Regular cardiac myocyte (primary cell): ENCODE measurements around the gene UAP1L1. TPM values are rescaled to one million over a fixed set of nuclear protein-coding genes. Genes with fewer than 3 reads are reported as not detected.

Experiments used
- total RNA-seq: library from RNA; depleted of rRNA; stranded (reverse); fragments of >200 nt; gene quantifications from 2 replicates; pipeline ENCODE4 v1.2.3, GENCODE V29; 2014

UAP1L1 gene, protein sequence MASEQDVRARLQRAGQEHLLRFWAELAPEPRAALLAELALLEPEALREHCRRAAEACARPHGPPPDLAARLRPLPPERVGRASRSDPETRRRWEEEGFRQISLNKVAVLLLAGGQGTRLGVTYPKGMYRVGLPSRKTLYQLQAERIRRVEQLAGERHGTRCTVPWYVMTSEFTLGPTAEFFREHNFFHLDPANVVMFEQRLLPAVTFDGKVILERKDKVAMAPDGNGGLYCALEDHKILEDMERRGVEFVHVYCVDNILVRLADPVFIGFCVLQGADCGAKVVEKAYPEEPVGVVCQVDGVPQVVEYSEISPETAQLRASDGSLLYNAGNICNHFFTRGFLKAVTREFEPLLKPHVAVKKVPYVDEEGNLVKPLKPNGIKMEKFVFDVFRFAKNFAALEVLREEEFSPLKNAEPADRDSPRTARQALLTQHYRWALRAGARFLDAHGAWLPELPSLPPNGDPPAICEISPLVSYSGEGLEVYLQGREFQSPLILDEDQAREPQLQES
- 5.9 and 16.1 TPM in 2 replicates for total RNA-seq

DNA sequence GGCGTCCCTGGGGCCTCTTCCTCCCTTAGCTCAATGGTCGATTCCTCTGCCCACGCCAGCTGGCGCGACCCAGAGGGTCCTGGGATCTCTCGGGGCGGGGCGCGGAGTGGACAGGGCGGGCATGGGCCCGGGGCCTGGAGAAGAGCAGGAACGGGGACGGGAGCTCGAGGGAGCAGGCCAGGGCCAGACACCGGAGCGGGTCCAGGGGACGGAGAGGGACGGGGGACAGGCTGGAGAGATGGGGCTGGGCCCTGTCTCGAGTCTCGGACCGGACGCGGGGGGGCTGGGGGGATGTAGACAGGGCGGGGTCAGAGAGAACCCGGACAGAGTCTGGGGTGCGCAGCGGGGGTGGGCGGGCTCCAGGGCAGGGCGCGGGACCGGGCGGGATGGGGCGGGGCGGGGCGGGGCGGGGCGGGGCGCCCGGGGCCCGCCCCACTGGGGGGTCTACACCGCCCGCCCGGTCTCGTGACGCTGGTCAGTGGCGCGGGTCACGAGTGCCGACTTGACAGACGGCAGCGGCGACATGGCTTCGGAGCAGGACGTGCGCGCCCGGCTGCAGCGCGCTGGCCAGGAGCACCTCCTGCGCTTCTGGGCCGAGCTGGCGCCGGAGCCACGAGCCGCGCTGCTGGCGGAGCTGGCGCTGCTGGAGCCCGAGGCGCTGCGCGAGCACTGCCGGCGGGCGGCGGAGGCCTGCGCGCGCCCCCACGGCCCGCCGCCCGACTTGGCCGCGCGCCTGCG lies at the start of gene UAP1L1:
Gene UAP1L1, plus strand, starts transcription at position 508 of the 738 bp plus-strand sequence. Its CDS starts 16 bp downstream, at position 524.

DNA sequence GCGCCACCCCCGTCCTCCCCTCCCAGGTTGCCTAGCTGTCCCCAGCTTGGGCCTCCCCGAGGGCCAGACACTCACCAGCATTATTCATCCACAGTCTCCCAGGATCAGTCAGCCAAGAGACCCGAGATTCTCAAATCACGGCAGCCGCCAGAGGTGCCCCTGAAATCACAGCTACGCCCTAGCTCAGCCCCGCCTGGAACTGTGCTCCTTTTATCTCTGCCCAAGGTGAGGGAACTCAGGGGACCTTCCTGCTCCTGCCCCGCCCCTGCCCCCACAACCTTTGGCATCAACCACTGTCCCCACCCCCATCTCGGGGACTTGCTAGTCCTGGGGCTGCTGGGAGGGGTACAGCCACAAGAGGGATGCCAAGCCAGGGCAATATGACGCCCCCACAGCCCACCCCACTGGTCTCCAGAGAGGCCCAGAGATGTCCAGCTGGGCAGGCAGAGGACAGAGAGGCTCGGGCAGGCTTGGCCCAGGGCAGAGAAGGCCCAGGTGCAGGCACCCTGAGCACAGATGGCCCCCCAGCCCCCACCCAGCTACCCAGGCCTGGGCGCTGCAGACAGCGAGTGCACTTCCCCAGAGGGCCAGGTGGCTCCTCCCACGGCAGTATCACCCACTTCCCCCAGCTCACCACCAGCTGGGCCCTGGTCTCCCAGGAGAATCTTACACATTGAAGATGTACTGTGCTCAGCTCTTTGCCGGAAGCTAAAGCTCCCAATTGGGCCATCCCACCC lies 45.2 kb upstream of the UAP1L1 start, which contains the start of gene FUT7:
Gene FUT7, minus strand, starts transcription at position 185 of the 737 bp plus-strand sequence. Its CDS starts 97 bp downstream, at position 88.

DNA sequence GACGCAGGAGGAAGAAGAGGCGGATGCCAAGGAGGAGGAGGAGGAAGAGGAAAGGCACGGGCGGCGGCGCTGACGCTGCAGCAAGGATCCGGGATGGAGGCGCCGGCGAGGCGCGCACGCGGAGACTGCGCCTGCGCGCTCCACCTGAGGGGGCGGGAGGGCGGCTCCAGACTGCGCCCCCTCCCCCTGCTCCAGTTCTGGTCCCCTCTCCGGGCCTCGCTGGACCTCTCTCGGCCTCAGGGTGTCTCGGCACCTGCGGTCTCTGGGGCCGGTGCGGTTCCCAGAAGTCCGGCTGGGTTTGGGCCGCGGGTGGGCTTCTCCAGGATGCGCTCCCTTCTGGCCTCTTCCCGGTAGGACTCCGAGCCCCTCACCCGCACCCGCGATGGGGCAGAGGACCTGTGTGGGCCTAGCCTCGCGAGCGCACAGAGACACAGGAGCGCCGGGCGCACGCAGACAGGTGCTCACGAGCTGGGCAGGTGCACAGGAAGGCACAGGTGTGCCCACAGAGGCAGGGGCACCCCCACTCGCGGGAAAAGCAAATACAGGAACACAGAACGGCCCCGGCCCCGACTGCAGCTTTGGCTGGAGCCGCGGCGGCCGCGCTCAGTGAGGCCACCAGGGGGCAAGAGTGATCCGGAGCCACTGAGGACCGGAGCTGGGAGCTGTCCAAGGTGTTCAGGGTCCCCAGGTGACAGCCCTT lies 31.1 kb upstream of the UAP1L1 start, which contains the start of gene NPDC1:
Gene NPDC1, minus strand, starts transcription at position 90 of the 700 bp plus-strand sequence. CDS start 188 bp downstream, outside the sequence.

DNA sequence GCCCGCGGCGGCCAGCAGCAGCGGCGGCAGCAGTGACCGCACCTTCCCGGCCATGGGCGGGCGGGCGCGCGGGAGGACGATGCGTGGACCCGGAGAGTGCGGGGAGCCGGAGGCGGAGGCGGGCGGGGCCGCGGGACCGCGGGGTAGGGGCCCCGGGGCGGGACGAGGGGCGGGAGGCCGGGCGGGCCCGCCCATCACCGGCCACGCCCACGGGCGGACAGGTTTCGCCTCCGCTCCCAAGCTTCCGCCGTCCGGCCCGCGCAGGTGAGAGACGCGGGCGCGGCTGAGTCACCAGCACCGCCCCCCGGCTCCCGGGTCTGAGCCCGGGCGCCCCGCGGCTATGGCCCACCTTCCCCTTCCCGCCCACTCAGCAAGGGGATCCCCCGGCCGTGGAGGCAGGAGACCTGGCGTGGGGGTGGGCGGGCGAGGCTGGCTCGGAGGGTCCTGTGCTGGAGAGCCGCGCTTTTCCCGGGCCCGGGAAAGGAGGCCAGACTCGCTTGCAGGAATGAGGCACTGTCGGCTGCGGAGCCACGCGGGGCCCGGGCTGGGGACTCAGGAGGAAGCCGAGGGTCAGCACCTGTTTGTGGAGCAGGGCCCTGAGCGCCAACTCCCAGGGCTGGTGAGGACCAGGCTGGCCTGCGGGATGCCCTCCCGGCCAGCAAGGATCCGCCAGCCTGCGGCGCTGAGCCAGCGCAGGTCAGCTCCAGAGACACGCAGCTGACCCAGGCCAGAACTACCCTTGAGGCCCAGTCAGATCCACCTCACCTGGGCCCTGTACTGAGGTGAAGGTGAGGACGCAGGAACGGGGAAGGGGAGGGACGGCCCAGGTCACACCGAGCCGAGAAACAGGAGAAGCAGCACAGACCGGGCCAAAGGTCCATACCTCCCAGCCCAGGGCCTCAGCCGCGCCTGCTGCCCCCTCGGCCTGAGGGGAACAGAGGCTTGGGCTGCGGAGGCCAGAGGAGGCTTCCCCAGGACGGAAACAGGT lies 23.1 kb upstream of the UAP1L1 start, which contains the start of gene ENTPD2:
Gene ENTPD2, minus strand, starts transcription at position 118 of the 988 bp plus-strand sequence. Its CDS starts 64 bp downstream, at position 54.

DNA sequence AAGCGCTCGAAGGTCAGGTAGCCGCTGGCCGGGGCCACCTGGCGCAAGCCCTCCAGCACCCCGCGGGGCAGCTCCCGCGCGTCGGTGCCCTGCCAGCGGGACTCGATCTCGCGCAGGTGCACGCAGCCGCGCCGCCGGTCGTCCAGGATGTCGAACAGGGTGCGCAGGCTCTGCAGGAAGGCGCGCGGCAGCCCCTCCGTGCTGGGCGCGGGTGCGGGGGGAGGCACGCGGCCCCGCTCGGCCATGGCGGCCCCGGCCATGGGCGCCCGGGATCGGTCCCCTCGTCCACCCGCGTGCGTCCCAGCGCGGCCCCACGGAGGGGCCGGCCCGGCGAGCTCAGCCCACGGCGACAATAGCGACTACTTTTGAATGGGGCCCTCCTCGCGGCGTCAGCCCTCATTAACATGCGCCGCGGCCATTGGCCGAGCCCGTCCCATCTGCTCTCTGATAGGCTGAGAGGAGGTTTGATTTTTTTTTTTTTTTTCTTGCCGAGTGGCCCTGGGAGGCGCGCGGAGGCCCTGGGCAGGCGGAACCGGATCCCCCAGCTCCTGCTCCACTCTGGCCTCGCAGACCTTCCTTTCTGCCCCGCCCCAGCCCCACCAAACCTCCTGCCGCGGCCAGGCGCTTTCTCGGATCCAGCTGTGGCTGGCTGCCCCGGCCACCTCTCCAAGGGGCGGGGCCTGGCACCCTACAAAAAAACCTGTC lies 7.0 kb upstream of the UAP1L1 start, which contains the start of gene SAPCD2:
Gene SAPCD2, minus strand, starts transcription at position 357 of the 705 bp plus-strand sequence. Its CDS starts 97 bp downstream, at position 260.

DNA sequence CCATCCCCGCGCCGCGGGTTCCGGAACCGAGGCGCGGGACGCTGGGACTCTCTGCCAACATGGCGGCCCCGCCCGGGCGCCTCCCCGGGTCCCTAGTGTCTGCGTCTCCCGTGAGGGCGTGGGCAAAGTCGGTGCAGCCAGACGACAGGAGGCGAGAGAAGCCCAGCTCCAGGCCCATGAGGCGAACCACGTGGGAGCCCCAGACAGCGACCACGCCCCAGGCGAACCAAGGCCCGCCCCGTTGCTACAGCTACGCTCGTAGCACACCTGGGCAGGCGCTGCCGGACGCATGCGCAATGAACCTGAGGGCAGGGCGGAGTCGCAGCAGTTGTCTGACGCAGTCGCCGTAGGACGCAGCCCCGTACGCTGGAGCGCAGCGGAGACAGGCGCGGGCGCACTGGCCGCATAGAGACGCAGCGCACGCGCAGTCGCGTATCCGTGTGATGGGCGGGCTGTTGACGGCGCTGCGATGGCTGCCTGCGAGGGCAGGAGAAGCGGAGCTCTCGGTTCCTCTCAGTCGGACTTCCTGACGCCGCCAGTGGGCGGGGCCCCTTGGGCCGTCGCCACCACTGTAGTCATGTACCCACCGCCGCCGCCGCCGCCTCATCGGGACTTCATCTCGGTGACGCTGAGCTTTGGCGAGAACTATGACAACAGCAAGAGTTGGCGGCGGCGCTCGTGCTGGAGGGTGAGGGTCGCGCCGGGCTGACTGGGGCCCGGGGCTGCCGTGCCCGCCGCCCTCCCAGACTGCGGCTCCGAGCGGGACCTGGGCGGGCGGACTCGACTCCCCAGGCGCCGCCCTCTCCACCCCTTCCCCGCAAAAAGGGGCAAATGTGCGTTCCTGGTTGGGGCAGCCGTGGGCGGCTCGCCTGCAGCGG lies 9.5 kb downstream of the UAP1L1 start, which contains the start of gene MAN1B1:
Gene MAN1B1, plus strand, starts transcription at position 455 of the 878 bp plus-strand sequence. Its CDS starts 15 bp downstream, at position 470.

DNA sequence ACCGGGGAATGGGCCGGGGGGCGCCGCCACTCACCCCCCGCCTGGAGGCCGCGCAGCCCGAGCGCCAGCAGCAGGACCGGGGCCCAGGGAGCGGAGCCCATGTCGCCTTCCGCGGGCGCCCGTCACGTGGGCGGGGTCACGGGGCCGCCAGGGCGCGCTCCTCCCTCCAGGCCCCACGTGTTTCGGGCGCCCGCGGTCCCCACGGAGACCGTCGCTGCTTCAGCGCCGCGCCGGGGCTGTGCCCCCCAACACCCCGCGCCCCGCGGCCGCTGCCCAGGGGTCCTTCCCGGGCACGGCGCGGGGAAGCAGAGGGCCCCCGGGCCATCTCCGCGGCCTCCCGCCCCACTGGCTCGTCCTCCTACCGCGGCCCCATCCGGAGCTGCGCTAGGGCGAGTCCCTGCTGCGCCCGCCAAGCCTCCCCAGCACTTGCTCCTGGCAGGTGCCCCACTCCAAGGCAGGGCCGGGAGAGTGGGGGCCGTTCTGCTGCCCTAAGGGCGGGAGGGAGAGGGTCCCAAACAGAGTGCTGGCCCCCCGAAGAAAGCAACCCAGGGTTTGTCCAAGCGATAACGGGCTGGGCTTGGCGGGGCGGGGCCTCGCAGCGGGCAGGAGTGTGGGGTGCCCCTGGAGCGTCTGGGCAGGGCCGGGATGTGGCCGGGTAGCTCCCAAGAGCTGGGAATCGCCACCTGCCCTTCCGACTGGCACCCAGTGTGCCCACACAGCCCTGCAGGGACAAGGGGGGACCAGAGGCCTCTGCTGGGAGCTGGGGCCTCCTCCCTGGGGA lies 37.5 kb downstream of the UAP1L1 start, which contains the start of gene DPP7:
Gene DPP7, minus strand, starts transcription at position 121 of the 781 bp plus-strand sequence. Its CDS starts 20 bp downstream, at position 101.

Other genes starting within 250 kb of the UAP1L1 start
- 1.5 and 6.8 TPM in 2 replicates for gene AJM1, start 235.0 kb upstream of the UAP1L1 start, total RNA-seq
- 96.0 and 110 TPM in 2 replicates for gene PHPT1, start 228.1 kb upstream of the UAP1L1 start, total RNA-seq
- 3.3 and 9.6 TPM in 2 replicates for gene MAMDC4, start 225.2 kb upstream of the UAP1L1 start, total RNA-seq
- 297 and 393 TPM in 2 replicates for gene EDF1, start 211.2 kb upstream of the UAP1L1 start, total RNA-seq
- gene TRAF2, start 191.0 kb upstream of the UAP1L1 start, total RNA-seq, result 9.0 and 28.9 TPM in 2 replicates
- 161 and 176 TPM in 2 replicates for gene FBXW5, start 132.8 kb upstream of the UAP1L1 start, total RNA-seq
- gene C8G, start 132.3 kb upstream of the UAP1L1 start, total RNA-seq, result 0.19 TPM in 1 of 2 replicates, not detected in the other
- not detected in 2 replicates for gene LCN12, start 125.2 kb upstream of the UAP1L1 start, total RNA-seq
- gene PTGDS, start 100.0 kb upstream of the UAP1L1 start, total RNA-seq, result 1.7 TPM in 1 of 2 replicates, not detected in the other
- gene LCNL1, start 94.5 kb upstream of the UAP1L1 start, total RNA-seq, result 0.85 TPM in 1 of 2 replicates, not detected in the other
- 14.9 and 23.6 TPM in 2 replicates for gene PAXX, start 85.1 kb upstream of the UAP1L1 start, total RNA-seq
- gene CLIC3, start 80.9 kb upstream of the UAP1L1 start, total RNA-seq, result 0.56 and 1.7 TPM in 2 replicates
- 10.4 and 20.3 TPM in 2 replicates for gene ABCA2, start 49.3 kb upstream of the UAP1L1 start, total RNA-seq
- gene FUT7, start 45.4 kb upstream of the UAP1L1 start, total RNA-seq, result not detected in 2 replicates
- 14.6 and 20.3 TPM in 2 replicates for gene NPDC1, start 31.3 kb upstream of the UAP1L1 start, total RNA-seq
- not detected in 2 replicates for gene ENTPD2, start 23.5 kb upstream of the UAP1L1 start, total RNA-seq
- gene SAPCD2, start 7.0 kb upstream of the UAP1L1 start, total RNA-seq, result 0.85 and 10.4 TPM in 2 replicates
- 67.3 and 120 TPM in 2 replicates for gene MAN1B1, start 9.5 kb downstream of the UAP1L1 start, total RNA-seq
- gene DPP7, start 37.2 kb downstream of the UAP1L1 start, total RNA-seq, result 33.9 and 69.9 TPM in 2 replicates
- under 0.01 and 0.19 TPM in 2 replicates for gene GRIN1, start 61.6 kb downstream of the UAP1L1 start, total RNA-seq
- not detected in 2 replicates for gene LRRC26, start 92.5 kb downstream of the UAP1L1 start, total RNA-seq
- not detected in 2 replicates for gene TMEM210, start 94.5 kb downstream of the UAP1L1 start, total RNA-seq
- gene ANAPC2, start 111.0 kb downstream of the UAP1L1 start, total RNA-seq, result 16.9 and 21.5 TPM in 2 replicates
- gene SSNA1, start 111.2 kb downstream of the UAP1L1 start, total RNA-seq, result 43.1 and 109 TPM in 2 replicates
- gene TPRN, start 123.2 kb downstream of the UAP1L1 start, total RNA-seq, result 4.2 and 7.7 TPM in 2 replicates
- gene TMEM203, start 128.1 kb downstream of the UAP1L1 start, total RNA-seq, result 36.9 and 42.9 TPM in 2 replicates
- gene NDOR1, start 128.2 kb downstream of the UAP1L1 start, total RNA-seq, result 2.8 and 5.9 TPM in 2 replicates
- gene RNF208, start 144.7 kb downstream of the UAP1L1 start, total RNA-seq, result 0.19 and 0.28 TPM in 2 replicates
- gene CYSRT1, start 147.7 kb downstream of the UAP1L1 start, total RNA-seq, result under 0.01 and 0.19 TPM in 2 replicates
- not detected in 2 replicates for gene RNF224, start 150.0 kb downstream of the UAP1L1 start, total RNA-seq
- not detected in 2 replicates for gene SLC34A3, start 153.4 kb downstream of the UAP1L1 start, total RNA-seq
- gene TUBB4B, start 163.8 kb downstream of the UAP1L1 start, total RNA-seq, result 99.2 and 1,104 TPM in 2 replicates
- gene STPG3, start 173.8 kb downstream of the UAP1L1 start, total RNA-seq, result not detected in 2 replicates
- gene NELFB, start 177.8 kb downstream of the UAP1L1 start, total RNA-seq, result 45.1 and 65.0 TPM in 2 replicates
- gene TOR4A, start 200.2 kb downstream of the UAP1L1 start, total RNA-seq, result 13.8 and 31.1 TPM in 2 replicates
- gene NRARP, start 224.8 kb downstream of the UAP1L1 start, total RNA-seq, result 0.28 and 0.77 TPM in 2 replicates